Activated CD4-positive, alpha-beta T cell treated with anti-CD3 and anti-CD28 coated beads for 1 hour (primary cell): Measurements from ENCODE around the gene MGMT.

Experiments used
- DNase-seq: peaks from one replicate; pipeline ENCODE4 v3.0.0-alpha.2; 2020

Gene MGMT

DNA sequence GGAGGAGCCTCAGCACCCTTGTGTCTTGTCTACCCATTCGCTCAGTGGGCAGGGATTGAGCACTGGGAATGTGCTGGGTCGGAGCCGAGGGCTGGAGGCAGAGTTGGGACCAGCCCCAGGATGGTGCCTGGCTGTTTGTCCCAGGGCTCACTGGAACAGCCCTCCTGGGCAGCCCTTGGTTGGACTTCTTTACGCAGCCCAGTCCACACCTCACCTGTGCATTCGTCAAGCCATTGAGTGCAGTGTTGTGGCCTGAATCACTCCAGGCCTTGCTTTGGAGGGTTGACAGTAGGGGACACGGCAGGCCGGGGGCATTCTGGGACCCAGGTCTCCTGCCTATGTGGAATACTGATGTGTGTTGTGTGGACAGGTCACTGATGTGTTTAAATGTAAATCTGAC, 229.6 kb downstream of the MGMT start:
- no peak for DNase-seq

- no peak for DNase-seq
Measured at GRCh38 chr10:129697463-129698247, 230.6 kb downstream of the MGMT start.

DNA sequence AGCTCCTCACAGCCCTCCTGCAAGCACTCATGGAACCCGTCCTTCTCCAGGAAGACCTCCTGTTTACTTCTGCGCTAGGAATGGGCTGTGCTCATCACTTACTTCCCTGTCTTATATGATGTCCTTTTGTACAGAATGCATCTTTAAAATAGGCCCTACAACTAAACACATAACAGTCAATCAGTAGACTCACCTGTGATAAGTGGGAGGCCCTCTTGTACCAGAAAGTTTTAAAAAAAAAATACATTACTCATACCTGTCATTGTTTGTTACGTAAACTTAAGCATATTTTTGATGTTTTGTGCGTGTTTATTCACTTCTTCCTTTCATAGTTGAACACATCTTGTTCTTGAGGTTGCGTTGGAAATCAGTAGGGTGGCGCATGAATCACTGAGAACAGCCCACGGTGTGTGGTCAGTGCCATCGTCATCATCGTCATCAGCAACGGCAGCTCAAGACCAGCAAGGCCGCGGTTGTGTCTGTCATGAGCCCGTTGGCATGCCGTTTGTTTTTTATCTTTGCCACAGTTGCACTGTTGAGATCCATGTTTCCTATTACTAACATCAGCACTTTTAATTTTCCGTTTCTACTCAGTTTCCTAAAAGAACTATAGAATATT, 232.8 kb downstream of the MGMT start:
- no peak for DNase-seq

DNA sequence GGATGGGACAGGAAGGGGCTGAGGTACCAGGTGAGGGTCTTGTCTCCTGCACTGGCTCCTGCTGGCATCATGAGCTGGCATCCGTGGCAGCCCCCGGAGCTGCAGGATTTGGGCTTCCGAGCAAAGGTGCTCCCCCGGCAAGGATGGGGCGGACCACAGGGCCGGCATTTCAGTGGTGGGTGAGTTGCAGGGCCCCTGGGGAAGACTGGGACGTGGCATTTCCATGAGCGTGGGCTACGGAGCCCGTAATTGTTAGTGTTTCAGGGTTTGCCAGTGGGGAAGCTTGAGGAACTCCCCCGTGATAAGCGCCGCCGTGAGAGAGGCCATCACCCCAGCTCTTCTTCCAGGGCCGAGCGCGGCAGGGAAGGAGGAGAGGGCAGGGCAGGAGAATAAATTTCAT, 235.6 kb downstream of the MGMT start:
- no peak for DNase-seq

DNA sequence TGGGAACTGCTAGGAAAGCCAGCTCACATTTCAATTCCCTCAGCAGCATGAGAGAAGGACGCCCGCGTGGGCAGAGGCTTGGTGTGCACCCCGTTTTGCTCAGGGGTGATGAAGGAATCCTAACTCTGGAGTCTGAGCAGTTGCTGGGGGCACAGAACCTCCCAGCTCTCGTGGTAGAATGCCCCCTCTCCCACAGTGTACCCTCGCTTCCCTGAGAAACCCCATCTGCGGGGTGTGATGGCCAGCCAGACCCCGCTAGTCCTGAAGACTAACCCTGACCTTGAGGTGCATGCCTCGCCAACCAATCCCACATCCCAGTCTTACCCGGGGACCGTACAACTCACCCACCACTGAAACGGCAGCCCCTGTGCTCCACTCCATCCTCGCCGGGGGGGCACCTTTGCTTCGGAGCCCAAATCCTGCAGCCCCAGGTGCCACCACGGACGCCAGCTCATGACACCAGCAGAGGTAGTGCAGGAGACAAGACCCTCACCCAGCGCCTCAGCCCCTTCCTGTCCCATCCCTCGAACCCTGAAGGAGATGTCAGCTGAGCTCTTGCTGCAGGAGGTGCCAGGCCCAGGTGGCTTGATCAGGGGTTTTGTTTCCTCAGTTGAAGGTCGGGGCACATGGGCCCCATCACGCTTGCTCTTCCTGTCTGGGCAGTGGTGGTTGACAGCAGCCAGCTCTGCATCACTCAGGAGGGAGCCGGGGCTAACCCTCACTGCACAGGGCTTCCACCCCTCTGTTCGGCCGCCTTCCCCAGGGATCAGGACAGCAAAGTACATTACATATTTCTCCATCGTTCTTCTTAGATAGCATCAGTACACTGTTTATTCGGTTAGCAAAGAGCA, 236.5 kb downstream of the MGMT start:
- DNase-seq = no peak

- no peak for DNase-seq
Measured at GRCh38 chr10:129704225-129704624, 237.2 kb downstream of the MGMT start.

DNA sequence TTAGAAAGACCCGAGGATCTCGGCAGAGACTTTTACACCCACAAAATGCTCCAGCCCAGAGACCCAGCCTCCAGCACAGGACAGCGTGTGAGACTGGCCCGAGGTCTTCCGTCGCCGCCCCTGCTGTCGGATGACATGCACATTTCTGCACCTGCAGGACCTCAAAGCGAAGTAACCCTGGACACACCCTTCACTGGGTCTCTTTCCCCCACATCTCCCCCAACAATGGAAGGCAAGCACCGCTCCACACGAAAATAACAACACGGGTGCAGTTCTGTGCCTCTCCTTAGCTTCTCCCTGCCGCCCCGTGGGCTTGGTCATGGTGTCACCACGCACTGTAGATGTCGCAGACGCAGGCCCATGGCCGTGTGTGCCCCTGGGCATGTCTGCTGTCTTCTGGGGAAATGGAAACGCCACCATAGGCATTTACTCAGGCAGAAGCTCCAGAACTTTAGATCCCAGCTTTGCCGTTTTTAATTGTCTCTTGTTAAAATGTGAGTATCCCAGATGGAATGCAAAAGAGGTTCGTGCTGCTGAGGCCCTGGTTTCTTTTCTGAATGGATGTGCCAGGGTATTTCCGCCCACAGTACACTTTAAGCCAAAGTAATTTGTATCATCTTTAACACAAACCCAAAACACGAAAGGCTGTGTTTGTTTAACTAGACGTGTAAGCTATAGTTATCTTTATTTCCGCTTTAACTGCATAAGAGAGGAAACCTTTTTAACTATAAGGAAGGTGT, 237.9 kb downstream of the MGMT start:
- no peak for DNase-seq

DNA sequence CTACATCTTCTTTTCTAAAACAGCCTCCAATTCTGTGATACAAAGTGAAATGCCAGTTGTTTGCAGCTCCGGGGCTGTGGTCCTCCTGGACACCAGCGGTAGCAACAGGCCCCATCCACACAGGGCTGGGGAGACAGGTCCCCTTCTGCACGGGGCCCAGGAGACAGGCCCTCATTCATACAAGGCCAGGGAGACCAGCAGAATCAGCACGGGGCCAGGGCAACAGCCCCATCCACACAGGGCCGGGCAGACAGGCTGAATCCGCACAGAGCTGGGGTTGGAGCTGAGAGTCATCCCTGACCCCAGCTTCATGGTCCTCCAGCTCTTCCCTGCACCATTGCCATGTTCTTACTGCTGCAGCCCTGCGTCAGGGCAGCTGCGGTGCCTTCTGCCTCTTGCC, 238.6 kb downstream of the MGMT start:
- DNase-seq = no peak

GRCh38 chr10:129706081-129706480, 239.0 kb downstream of the MGMT start:
- DNase-seq = no peak

- no peak for DNase-seq
Measured at GRCh38 chr10:129706523-129706922, 239.5 kb downstream of the MGMT start.

DNA sequence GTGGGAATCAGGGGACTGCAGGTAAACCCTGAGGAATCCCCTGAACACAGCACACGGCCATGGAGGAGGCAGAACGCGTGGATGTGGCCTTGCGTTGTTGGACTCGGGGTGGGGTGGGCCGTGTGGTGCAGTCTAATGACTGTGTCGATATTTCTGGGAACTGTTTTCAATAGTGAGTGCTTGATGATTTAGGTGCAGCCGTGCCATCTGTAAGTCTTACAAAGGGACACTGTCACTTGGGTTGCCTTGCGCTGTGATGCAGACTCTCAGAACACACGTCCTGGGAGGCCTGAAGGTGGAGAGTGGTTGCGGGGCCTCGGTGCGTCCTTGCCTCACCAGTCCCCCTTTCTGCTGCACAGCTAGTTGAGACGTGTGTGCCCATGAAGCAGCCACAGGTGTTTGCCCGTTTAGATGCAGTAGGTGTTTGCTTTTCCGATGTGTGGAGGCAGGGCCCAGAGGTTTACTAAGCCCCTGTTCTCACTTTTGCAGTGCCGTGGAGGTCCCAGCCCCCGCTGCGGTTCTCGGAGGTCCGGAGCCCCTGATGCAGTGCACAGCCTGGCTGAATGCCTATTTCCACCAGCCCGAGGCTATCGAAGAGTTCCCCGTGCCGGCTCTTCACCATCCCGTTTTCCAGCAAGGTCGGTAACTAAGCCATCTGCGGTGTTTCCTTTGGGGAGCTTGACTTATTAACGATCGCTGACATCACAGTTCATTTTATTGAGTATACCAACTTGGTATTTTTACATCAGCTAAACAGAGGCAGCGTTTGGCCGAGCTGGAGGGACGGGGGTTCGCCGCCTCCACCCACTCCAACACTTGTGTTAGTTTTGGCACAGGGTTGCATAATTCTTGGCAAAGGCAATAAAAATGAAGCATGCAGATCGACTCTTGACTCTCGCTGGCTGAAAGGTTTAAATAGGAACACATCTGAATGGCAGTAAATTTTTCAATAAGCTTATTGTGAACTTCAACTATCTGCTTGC, 240.7 kb downstream of the MGMT start:
- DNase-seq = no peak

DNA sequence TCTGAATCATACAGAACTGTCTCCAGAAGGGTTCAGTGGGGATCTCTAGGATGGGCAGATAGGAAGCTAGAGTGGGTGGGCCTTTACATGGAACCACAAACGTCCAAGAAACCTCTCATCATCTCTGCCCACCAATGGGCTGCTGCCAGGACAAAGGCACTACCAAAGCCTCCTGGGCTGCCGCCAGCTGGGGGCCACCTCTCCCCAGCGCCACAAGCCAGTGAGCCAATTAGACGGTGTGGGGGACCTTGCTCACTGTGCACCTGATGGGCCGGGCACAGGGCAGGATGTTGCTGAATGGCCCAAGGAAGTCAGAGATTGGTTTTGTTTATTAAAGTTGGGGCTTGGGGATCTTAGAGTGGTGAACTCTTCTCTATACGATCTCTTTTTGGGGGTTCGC, 242.1 kb downstream of the MGMT start:
- no peak for DNase-seq

DNA sequence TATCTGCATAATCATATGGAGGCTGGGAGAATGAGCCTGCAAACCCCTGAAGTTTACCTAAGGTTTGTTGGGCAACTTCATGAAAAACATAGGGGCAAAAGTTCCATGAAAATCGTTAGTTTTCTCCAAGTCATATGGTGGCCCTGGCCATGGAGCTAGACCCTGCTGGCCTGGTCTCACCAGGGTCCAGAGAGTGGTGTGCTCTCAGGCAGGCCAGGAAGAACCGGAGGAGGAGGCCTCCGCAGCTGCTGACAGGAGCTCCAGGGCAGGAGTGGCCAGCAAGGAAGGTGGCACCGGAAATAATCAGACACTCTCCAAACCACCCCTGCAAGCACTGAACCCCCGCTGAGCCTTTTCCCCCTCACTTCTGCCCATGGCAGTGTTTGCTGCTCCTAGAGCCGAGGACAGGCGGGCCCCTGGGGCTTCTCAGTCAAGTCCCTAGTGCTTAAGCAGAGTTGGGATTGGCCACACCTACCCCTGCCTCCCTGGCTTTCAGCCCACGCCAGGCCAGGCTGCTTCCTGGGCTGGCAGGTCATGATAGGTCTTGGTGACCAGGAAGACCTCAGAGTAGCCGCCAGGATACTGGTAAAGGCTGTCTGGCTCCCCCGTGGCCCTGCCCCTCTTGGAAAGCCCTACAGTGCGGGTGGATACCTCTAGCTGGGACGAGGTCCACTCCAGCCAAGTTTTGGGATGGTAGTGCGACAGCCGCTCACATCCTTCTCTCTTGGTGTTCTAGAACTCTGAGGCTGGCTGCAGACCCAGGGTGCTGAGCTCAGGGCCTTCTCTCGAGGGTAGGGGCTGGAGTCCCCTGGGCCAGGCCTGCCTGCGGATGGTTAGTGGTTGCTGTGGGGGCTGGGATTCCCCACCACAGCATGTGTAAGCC, 242.8 kb downstream of the MGMT start:
- no peak for DNase-seq

- no peak for DNase-seq
Measured at GRCh38 chr10:129710510-129710847, 243.4 kb downstream of the MGMT start.

DNA sequence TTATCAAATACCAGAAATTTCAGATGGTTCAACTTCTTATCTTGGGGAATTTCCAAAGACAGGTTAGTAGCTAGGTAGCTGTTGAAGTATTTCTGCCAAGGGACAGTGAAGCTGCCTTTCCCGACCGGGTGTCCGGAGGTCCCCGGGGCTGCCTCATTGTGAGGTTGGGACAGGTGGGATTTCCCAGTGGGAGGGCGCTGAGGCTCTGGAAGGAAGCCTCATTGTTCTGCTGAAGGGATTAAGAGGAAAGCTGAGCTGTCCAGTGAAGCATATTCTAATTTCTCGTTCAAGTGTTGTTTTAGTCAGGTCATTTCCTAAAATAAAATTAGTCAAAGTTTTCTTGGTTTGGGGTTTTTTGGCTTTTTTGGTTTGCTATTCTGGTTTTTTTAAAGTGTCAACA, 244.2 kb downstream of the MGMT start:
- no peak for DNase-seq

DNA sequence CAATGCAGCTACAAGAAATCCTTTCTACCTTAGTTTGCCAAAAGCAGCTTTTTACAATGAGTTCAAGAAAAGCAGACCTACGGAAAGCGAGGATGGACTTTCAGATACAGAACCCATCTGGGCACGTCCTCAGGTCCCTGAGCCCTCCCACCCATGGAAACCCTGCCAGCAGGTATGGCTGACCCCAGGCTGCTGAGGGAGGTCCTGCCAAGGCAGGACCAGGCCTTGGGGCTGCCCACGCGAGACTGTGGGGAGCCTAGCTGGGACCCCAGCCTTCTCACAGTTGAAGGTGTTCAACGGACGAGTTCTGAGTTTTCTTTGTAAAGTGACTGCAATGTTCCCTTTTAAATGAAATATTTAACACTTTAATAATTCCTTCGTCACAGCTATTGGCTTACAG, 245.0 kb downstream of the MGMT start:
- DNase-seq = no peak

DNA sequence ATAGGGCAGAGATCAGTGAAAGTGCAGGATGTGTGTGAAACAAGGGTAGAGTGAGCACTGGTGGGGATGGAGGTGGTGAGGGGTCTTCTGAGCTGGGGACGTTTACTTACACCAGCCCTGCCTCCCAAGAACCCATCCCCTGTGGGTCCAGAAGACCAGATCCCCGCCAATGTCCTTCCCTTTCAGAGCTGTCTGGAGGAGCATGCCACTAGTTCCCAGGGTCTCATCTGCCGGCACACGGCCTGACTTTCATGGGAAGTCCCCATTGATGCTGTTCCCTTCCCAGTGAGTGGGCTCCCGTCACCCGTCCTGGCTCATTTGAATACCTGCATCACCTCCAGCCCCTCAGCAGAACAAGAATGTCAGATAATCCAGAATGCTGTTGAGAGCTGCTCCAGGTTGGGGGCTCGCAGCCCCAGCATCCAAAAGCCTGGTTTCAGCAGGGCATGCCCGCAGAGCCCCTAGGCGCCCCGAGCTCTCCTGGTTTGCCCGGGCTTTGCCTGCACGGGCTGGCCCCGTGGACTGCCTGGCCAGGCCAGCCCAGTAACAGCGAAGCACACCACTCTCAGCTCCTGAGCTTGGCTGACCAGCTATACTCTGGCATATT, 246.7 kb downstream of the MGMT start:
- no peak for DNase-seq

- no peak for DNase-seq
Measured at GRCh38 chr10:129715805-129716204, 248.8 kb downstream of the MGMT start.

DNA sequence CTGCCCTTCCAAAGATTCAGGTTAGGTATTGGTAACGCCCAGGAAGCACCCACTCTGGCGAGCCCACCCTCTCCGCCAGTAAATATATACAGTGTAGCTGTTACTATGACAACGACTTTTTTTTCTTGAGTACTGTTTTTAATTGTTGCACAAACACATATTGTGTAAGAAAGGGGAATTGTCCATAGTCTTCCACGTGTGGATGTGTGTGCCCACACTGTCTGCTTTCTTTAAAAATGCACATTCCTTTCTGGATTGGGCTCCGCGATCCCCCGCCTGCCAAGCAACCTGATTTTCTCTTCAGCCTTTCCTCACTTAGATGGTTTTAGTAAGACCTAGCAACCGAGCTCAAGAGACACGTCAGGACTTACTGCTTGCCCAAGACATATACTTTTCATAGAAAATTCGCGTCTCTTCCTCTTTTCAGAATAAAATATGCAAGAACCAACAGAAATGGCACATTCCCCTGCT, 249.2 kb downstream of the MGMT start:
- no peak for DNase-seq

GRCh38 chr10:129716881-129717280, 249.8 kb downstream of the MGMT start:
- no peak for DNase-seq
